ENCODE measurements around the gene HTRA2.

The HTRA2 gene

GRCh38 chr2:74533464-74533863, 3.7 kb downstream of the HTRA2 start:
- Histone ChIP-seq H3K27ac (no peak overlapping the region), H3K4me3 (no peak overlapping the region)

GRCh38 chr2:74534411-74534810, 4.7 kb downstream of the HTRA2 start:
- Histone ChIP-seq H3K4me3 (no peak overlapping the region), H3K27ac (no peak overlapping the region)

GRCh38 chr2:74535440-74535965, 5.8 kb downstream of the HTRA2 start:
- no peak overlapping the region for H3K4me3 ChIP-seq

GRCh38 chr2:74536166-74536950, 6.6 kb downstream of the HTRA2 start:
- no peak overlapping the region for H3K27ac ChIP-seq
- no peak overlapping the region for H3K4me3 ChIP-seq

More at GRCh38 chr2:74535440-74535965, 5.8 kb downstream of the HTRA2 start:
- no peak overlapping the region for H3K27ac ChIP-seq

- Histone ChIP-seq H3K27ac (no peak overlapping the region), H3K4me3 (no peak overlapping the region)
Observed at GRCh38 chr2:74537140-74537539, 7.4 kb downstream of the HTRA2 start.

- Histone ChIP-seq H3K27ac (peak overlapping the region in 1 of 21 experiments; percentile 33), H3K4me3 (no peak overlapping the region)
Observed at GRCh38 chr2:74538881-74539339, 9.2 kb downstream of the HTRA2 start.

GRCh38 chr2:74540291-74540690, 10.6 kb downstream of the HTRA2 start:
- H3K4me3 ChIP-seq, result no peak overlapping the region
- peak overlapping the region in 3 of 21 experiments; percentile 16 to 32 (median 28) for H3K27ac ChIP-seq

- no peak overlapping the region for H3K4me3 ChIP-seq
- H3K27ac ChIP-seq, result no peak overlapping the region
Observed at GRCh38 chr2:74542978-74543377, 13.2 kb downstream of the HTRA2 start.

- no peak overlapping the region for H3K27ac ChIP-seq
- no peak overlapping the region for H3K4me3 ChIP-seq
Observed at GRCh38 chr2:74544634-74545033, 14.9 kb downstream of the HTRA2 start.

GRCh38 chr2:74546004-74546403, 16.3 kb downstream of the HTRA2 start:
- Histone ChIP-seq H3K27ac (no peak overlapping the region), H3K4me3 (no peak overlapping the region)

- peak overlapping the region in 19 of 21 experiments; percentile 9 to 86 (median 63) for H3K27ac ChIP-seq
- H3K4me3 ChIP-seq, result peak overlapping the region; percentile 21 to 53 (median 47)
Observed at GRCh38 chr2:74548285-74548899, 18.7 kb downstream of the HTRA2 start.

- H3K27ac ChIP-seq, result peak overlapping the region in 19 of 21 experiments; percentile 9 to 86 (median 63)
- H3K4me3 ChIP-seq, result peak overlapping the region; percentile 21 to 53 (median 47)
Observed at GRCh38 chr2:74548900-74549826, 19.4 kb downstream of the HTRA2 start.

- Histone ChIP-seq H3K4me3 (no peak overlapping the region), H3K27ac (no peak overlapping the region)
Observed at GRCh38 chr2:74550231-74550630, 20.5 kb downstream of the HTRA2 start.

GRCh38 chr2:74551530-74551929, 21.8 kb downstream of the HTRA2 start:
- Histone ChIP-seq H3K4me3 (no peak overlapping the region), H3K27ac (no peak overlapping the region)

- peak overlapping the region in 2 of 21 experiments; percentile 34 to 35 for H3K27ac ChIP-seq
- no peak overlapping the region for H3K4me3 ChIP-seq
Observed at GRCh38 chr2:74551942-74552913, 22.5 kb downstream of the HTRA2 start.

GRCh38 chr2:74552914-74553811, 23.4 kb downstream of the HTRA2 start:
- H3K27ac ChIP-seq, result peak overlapping the region in 12 of 21 experiments; percentile 7 to 91 (median 56)

More at GRCh38 chr2:74552914-74553811, 23.4 kb downstream of the HTRA2 start:
- H3K4me3 ChIP-seq, result peak overlapping the region in 5 of 7 experiments; percentile 48 to 59 (median 54)
